GM23338 (cell line): ENCODE results near the gene FAM89B. TPM values are rescaled to one million over a fixed set of nuclear protein-coding genes. Genes with fewer than 3 reads are reported as not detected.
"Not testable (repeated sequence)": the region's sequence is repeated elsewhere in the genome, so short reads cannot be mapped to it uniquely, and the experiment has no call there.

Source experiments
- ATAC-seq: fragments of 200-7000 bp; cut with Tn5 transposase; 3 replicates; pipeline ENCODE4 v1.9.1; 2020
- DNase-seq: peaks from one replicate; pipeline ENCODE4 v3.0.0-alpha.2; 2015; ENCODE audit warnings: low spot score
- H2AFZ ChIP-seq: fragments of 200-600 bp; sonication (generic); 2 replicates; pipeline ENCODE4 v1.8.0; 2016; ENCODE audit warnings: antibody characterized with exemption, mild to moderate bottlenecking, moderate library complexity
- H3F3A ChIP-seq: fragments of 200-600 bp; sonication (generic); replicated peaks from 2 replicates; pipeline ENCODE4 v1.8.0; 2017; ENCODE audit warnings: antibody characterized with exemption, mixed run types, low read depth
- H3K27ac ChIP-seq: fragments of 200-600 bp; sonication (generic); 2 replicates; pipeline ENCODE4 v1.6.1; 2016; ENCODE audit warnings: low read depth
- H3K27me3 ChIP-seq: fragments of 200-600 bp; sonication (generic); 2 replicates; pipeline ENCODE4 v1.8.0; 2016; ENCODE audit warnings: mild to moderate bottlenecking, mixed run types, moderate library complexity; ENCODE audit not compliant: insufficient read depth
- H3K36me3 ChIP-seq: fragments of 200-600 bp; sonication (generic); 2 replicates; pipeline ENCODE4 v1.8.0; 2016; ENCODE audit warnings: mild to moderate bottlenecking; ENCODE audit not compliant: insufficient read depth
- H3K4me1 ChIP-seq: fragments of 200-600 bp; sonication (generic); 2 replicates; pipeline ENCODE4 v1.8.0; 2016; ENCODE audit warnings: mild to moderate bottlenecking, moderate library complexity; ENCODE audit not compliant: insufficient read depth
- H3K4me2 ChIP-seq: fragments of 200-600 bp; sonication (generic); 2 replicates; pipeline ENCODE4 v1.7.1; 2017; ENCODE audit warnings: mixed run types
- H3K4me3 ChIP-seq: fragments of 200-600 bp; sonication (generic); 2 replicates; pipeline ENCODE4 v1.6.1; 2016; ENCODE audit warnings: mixed run types
- H3K79me2 ChIP-seq: fragments of 200-600 bp; sonication (generic); replicated peaks from 2 replicates; pipeline ENCODE4 v1.8.0; 2017; ENCODE audit warnings: mild to moderate bottlenecking; ENCODE audit not compliant: insufficient read depth
- H3K9me2 ChIP-seq: fragments of 200-600 bp; sonication (generic); 2 replicates; pipeline ENCODE4 v1.8.0; 2017; ENCODE audit not compliant: insufficient read depth
- H4K20me1 ChIP-seq: fragments of 200-600 bp; sonication (generic); replicated peaks from 2 replicates; pipeline ENCODE4 v1.8.0; 2017; ENCODE audit warnings: mild to moderate bottlenecking; ENCODE audit not compliant: insufficient read depth
- H3K27ac Mint-ChIP-seq: 2 replicates; pipeline ENCODE4 v1.8.0; 2020; ENCODE audit warnings: inconsistent platforms, mild to moderate bottlenecking, moderate library complexity, mixed read lengths
- H3K27me3 Mint-ChIP-seq: 3 replicates; pipeline ENCODE4 v1.8.0; 2022; ENCODE audit warnings: low read depth, mild to moderate bottlenecking, moderate library complexity, mixed read lengths, inconsistent platforms; ENCODE audit not compliant: insufficient read depth, poor library complexity
- H3K36me3 Mint-ChIP-seq: 3 replicates; pipeline ENCODE4 v1.8.0; 2021; ENCODE audit warnings: low read depth, mild to moderate bottlenecking, inconsistent platforms, moderate library complexity, mixed read lengths
- H3K4me1 Mint-ChIP-seq: 3 replicates; pipeline ENCODE4 v1.8.0; 2020; ENCODE audit warnings: mild to moderate bottlenecking, inconsistent platforms, mixed read lengths
- H3K4me3 Mint-ChIP-seq: 3 replicates; pipeline ENCODE4 v1.8.0; 2021; ENCODE audit warnings: moderate library complexity, mild to moderate bottlenecking, inconsistent platforms, mixed read lengths
- H3K9me3 Mint-ChIP-seq: 3 replicates; pipeline ENCODE4 v1.8.0; 2020; ENCODE audit warnings: moderate library complexity, mild to moderate bottlenecking, inconsistent platforms, mixed read lengths
- CREB1 ChIP-seq: fragments of 250-450 bp; sonication (Bioruptor Pico); IDR thresholded peaks from 2 replicates; pipeline ENCODE4 v1.5.0; 2020; ENCODE audit warnings: low read depth, mild to moderate bottlenecking, moderate library complexity
- CTCF ChIP-seq, 2 experiments: fragments of 200-600 bp in 1 of 2; sonication (generic) in 1 of 2; conservative IDR thresholded peaks; 2 replicates each; pipeline versions ENCODE4 v1.5.1 to v1.6.1; 2016 to 2017; ENCODE audit warnings: antibody characterized with exemption in 2 of 2, low read depth in 2 of 2, mild to moderate bottlenecking in 2 of 2, moderate library complexity in 1 of 2
- JUNB ChIP-seq: IDR thresholded peaks from one replicate; pipeline ENCODE4 v1.6.1; 2016; ENCODE audit warnings: antibody characterized with exemption; ENCODE audit not compliant: unreplicated experiment
- NANOG ChIP-seq: IDR thresholded peaks from 2 replicates; pipeline ENCODE4 v1.6.1; 2016; ENCODE audit warnings: antibody characterized with exemption, borderline replicate concordance
- POLR2AphosphoS5 ChIP-seq: IDR thresholded peaks from 2 replicates; pipeline ENCODE4 v1.6.1; 2016; ENCODE audit warnings: antibody characterized with exemption, low read depth
- ZNF462 ChIP-seq: fragments of 250-450 bp; sonication (Bioruptor Pico); IDR thresholded peaks from 2 replicates; pipeline ENCODE4 v1.5.0; 2020; ENCODE audit warnings: mild to moderate bottlenecking, moderate library complexity
- polyA plus RNA-seq: library from polyadenylated mRNA; unstranded; fragments of >200 nt; fragmentation: Nextera tagmentation; extraction: Ambion mirVana; gene quantifications from 2 replicates; pipeline ENCODE4 v1.2.1, GENCODE V29; 2016
- total RNA-seq: library from RNA; depleted of rRNA; stranded (reverse); fragments of >200 nt; shearing (Covaris generic); gene quantifications from 2 replicates; pipeline ENCODE4 v1.2.3, GENCODE V29; 2014

Gene FAM89B
- total and polyA plus RNA-seq, 2 experiments from 2014 or later = 13.0 to 18.2 TPM

GRCh38 chr11:65563601-65564000, 8.7 kb upstream of the FAM89B start:
- no peak overlapping the region for H2AFZ ChIP-seq
- H4K20me1 ChIP-seq = no peaks in the 10 kb centered on the region
- TF ChIP-seq ZNF462 (no peak), CTCF (conservative IDR thresholded peaks at IDR 0.05; ENCODE audit: low read depth in 2 of 2) (no peak), JUNB (no peak), CREB1 (CRISPR knock-in tag) (no peak), NANOG (no peak), POLR2AphosphoS5 (no peak)
- no peaks in the 10 kb centered on the region for H3K36me3 Mint-ChIP-seq
- H3K27me3 ChIP-seq = peaks cover 20% of the 10 kb centered on the region
- H3K27ac Mint-ChIP-seq = no peak overlapping the region
- H3F3A ChIP-seq = peaks cover 6% of the 10 kb centered on the region; the same call in 1 of the 2 replicates
- H3K36me3 ChIP-seq = no peaks in the 10 kb centered on the region
- H3K4me3 Mint-ChIP-seq = no peak overlapping the region
- no peak overlapping the region for H3K27ac ChIP-seq
- no peaks in the 10 kb centered on the region for H3K9me2 ChIP-seq
- DNase-seq (no peak), ATAC-seq (no peak)
- no peaks in the 10 kb centered on the region for H3K9me3 Mint-ChIP-seq
- peaks cover 17% of the 10 kb centered on the region for H3K27me3 Mint-ChIP-seq
- H3K4me1 Mint-ChIP-seq = peaks cover 24% of the 10 kb centered on the region
- H3K4me1 ChIP-seq = peaks cover 28% of the 10 kb centered on the region
- no peak overlapping the region for H3K4me3 ChIP-seq
- H3K4me2 ChIP-seq = no peak overlapping the region
- no peaks in the 10 kb centered on the region for H3K79me2 ChIP-seq

DNA sequence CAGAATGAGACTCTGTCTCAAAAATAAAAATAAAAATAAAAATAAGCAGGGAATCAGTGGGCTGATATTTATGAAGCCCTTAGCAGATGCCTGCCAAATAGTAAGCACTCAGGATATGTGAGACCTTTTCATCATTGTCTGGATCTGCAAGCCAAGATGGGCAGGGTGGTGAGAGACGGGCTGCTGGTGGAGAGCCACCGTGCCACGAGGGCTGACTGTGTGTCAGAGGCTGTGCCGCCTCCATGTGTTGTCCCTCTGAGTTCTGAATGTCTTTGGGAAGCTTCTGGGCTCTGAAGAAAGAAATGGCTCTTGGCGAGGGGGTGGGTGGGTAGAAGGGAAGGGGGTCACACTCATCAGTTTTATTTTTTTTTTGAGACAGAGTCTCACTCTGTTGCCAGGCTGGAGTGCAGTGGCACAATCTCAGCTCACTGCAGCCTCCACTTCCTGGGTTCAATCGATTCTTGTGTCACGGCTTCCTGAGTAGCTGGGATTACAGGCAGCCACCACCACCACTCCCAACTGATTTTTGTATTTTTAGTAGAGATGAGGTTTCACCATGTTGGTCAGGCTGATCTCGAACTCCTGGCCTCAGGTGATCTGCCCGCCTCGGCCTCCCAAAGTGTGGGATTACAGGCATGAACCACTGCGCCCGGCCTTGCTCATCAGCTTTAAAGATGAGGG, 7.3 kb upstream of the FAM89B start:
- H2AFZ ChIP-seq = not testable (repeated sequence)

More for the DNA sequence above, 7.3 kb upstream of the FAM89B start:
- not testable (repeated sequence) for H3K9me3 Mint-ChIP-seq, H3K4me2 ChIP-seq, H4K20me1 ChIP-seq, H3K4me3 ChIP-seq, H3K36me3 ChIP-seq, ATAC-seq, H3K79me2 ChIP-seq, H3K27ac ChIP-seq, H3K36me3 Mint-ChIP-seq, H3K9me2 ChIP-seq, H3K27me3 ChIP-seq, H3K4me3 Mint-ChIP-seq, DNase-seq, H3K27ac Mint-ChIP-seq
- Mint-ChIP-seq H3K27me3 (peaks cover 13% of the 10 kb centered on the region), H3K4me1 (peaks cover 27% of the 10 kb centered on the region)
- peaks cover 13% of the 10 kb centered on the region for H3F3A ChIP-seq
- H3K4me1 ChIP-seq = peaks cover 22% of the 10 kb centered on the region
